H4 (cell line): Measurements from ENCODE around the gene DMD. TPM values are rescaled to one million over a fixed set of nuclear protein-coding genes. Genes with fewer than 3 reads are reported as not detected.
"Not testable (repeated sequence)": the region's sequence is repeated elsewhere in the genome, so short reads cannot be mapped to it uniquely, and the experiment has no call there.

Source experiments
- DNase-seq: peaks from one replicate; pipeline ENCODE4 v3.0.0-alpha.2; 2015; ENCODE audit warnings: low spot score
- total RNA-seq: library from RNA; depleted of rRNA; stranded (reverse); fragments of >200 nt; shearing (Covaris generic); gene quantifications from 2 replicates; pipeline ENCODE4 v1.2.3, GENCODE V29; 2014

Gene DMD
- total RNA-seq, 1 experiment from 2014 or later, result 13.3 TPM

DNA sequence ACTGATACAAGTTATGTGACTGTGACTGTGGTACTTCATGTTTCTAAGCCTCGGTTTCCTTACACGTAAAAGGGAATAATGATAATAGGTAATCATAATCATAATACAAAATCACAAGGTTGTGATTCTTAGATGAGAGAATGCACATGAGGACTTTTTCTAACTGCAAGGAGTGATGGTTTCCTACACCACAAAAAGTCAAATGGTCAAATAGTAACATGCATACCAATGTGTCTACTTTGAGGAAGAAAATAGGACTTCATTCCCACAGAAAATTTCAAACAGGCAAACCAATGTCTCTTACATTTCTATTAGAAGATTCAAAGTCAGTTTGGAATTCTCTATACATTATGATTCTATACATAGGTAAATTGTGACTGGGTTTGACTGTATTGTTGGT lies 1770.8 kb downstream of the DMD start:
- DNase-seq, result no peak

DNA sequence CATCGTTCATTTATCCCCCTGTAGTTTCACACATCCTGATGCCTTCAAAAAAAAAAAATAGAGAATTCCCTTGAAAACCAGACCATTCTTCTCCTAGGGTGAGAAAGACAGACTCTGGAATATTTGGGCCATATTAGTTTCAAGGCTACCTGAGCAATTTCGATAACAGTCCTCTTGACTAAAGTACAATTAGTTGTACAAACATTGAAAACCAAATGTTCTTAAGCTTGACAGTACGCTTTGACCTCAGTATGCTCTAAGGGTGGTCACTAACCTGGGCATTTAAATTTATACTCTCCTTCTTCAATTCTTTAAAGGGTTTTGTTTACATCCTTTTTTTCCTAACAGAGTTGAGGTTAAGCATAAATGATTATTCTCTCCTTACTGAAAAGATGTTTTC lies 1774.9 kb downstream of the DMD start:
- no peak for DNase-seq

DNA sequence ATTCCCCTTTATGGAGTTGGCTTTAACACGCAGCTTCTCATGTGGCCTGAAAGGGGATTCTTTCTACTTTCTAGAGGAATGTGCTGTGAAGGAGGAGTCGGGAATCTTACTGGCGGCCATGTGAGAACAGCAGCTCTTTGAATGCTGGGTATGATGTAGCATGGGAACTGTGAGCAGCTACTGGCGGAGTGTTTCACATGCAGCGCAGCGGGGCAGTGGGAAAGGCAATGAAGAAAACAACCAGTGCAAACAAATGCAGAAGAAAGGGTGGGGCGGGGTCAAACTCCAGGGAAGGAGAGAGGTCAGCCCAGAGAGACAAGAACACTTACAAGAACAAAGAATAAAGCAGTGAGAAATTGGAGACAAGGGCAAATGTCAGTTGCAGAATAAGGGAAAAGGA lies 1775.8 kb downstream of the DMD start:
- DNase-seq, result no peak

DNA sequence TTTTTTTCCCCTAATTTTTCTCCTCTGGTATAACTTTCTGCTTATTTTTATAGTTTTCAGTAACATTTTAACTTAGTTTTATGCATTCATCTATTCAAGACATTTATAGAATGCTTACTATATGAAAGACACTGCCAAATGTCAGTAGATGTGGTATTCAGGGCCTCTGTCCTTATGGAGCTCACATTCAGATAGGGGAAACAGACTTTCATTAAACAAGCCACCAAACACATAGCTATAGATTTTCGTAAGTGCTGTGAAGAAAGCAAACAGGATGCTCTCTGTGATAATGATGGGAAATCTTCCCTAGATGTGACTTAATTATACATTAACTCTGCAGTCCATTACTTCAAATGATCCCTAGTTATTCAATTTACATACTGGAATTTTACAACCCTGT lies 1777.5 kb downstream of the DMD start:
- no peak for DNase-seq

DNA sequence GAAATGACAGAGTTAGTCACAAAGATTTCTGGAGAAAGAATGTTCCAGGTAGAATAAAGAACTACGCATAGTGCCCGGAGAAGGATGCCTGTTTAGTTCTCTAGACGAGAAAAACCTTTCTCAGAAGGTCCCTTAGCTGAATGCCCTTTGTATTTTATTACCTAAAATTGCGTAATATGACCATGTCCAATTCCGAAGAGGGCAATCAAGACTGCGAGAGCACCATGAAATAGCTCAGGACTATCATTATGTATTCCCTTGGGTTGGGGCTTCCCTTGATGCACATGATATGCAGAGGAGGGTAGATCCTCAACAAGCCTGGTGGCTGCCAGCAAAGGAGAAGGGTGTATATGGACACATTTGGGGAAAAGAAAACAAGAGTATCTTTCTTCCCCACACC lies 1781.4 kb downstream of the DMD start:
- no peak for DNase-seq

DNA sequence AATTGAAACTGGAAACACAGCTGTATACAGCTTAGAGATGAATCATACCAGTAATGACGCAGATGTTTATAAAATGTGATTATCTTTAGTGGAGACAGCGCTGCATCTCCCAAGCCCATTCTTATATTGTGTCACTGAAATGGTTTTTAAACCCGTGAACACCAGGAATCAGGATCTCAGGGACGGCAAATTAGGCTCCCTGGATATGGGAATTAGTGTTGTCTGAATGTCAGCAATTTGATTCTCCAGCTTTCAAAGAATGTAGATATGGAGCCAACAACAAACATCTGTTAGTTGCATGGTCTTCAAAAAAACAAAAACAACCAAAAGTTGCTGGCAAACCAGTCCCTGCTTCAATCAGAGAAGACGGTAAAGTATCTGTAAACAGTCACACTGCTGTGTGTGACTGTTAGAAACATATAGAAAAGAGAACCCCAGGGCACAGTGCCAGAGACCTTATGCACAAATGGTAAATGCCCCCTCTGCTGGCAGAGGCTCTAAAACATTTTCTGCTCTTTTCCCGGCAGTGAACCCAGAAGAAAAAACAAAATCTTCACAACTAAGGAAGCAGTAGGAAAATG lies 1787.7 kb downstream of the DMD start:
- peak; percentile 48 for DNase-seq

DNA sequence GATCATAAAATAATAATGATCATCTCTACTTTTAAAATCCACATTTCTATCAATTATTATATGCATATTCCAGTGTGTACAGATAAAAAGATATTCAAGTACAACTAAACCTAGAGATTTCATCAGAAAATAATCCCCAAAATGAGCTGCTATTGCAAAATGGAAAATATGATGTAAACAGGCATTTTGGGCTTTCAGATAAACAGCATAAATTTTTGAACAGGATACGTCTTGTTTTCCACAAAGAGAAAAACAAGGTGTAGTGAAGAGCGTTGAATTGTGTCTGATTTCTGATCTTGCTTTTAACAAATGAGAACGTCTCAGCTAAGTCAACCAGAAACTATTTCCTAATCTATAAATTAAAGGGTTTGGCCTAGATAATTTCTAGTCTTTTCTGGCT lies 1789.9 kb downstream of the DMD start:
- no peak for DNase-seq

DNA sequence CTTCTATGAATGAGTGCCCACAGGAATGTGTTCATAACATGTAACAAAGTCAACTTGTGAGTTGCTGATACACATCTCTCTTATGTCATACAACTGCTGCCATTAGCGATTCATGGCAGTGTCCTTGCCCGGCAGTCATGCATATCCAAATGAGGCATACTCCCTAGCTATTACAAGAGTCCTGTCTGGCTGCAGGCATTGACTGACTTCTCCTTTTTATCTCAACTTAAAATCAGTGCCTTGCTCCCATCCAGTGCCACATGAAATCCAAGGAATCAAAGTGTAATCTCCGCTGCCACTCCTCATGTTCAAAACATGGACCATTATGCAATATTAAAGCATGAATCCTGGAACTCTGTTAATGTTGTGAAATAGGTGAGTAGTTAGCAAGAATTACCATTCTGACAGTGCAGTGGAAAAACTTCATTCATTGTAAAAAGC lies 1790.6 kb downstream of the DMD start:
- DNase-seq, result peak; percentile 9

DNA sequence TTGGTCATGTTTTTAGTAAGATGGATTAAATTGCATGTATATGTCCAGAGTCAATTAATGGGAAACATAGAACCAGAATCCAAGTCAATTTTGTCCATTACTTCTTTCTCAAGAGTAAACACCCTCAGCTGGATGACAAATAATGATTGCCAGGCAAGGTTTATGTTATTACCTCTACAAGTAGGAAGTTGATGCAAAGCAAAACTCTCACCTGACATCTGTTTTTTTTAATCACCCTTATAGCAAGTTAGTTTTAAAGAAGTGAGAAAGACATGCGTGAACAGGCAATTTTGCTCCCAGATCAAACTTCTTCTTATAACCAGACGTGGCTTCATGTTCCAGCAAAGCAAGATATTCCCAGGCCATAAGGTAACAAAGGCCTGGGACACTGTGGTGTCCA lies 1791.0 kb downstream of the DMD start:
- no peak for DNase-seq

DNA sequence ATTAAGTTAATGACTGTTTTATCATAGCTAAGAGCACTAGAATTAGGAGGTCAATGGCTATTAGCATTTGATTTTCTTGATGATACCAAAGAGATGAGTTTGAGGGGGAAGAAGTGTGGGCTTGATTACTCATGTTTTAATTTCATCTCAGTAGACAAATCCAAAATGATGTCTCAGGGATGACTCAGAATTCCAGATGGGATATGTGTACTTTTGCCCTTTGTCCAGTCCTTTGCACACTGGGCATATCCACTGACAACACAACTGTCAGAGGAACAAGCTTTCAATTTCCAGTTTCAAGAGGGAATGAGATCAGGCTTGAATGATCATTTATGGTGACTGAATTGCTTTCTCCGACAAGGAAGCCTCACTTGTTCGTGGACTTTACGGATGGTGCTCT lies 1814.2 kb downstream of the DMD start:
- DNase-seq, result no peak

DNA sequence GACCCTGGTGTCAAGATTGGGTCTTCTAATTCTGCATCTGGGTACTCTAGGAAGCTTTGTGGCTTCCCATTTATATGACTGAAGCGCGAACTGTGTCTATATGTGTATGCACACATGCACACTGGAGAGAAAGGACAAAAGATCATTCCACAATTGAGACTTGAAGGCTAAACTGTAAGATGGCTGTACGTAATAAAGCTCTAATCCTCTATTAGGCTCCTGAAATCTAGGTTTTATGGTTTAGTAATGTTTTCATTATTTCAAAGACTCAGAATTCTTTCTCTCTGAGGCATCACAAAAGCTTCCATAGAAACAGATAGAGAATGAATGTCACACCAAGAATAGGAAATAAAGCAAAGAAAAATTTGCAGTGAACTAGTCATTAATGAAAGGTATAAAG lies 1818.8 kb downstream of the DMD start:
- DNase-seq, result no peak

DNA sequence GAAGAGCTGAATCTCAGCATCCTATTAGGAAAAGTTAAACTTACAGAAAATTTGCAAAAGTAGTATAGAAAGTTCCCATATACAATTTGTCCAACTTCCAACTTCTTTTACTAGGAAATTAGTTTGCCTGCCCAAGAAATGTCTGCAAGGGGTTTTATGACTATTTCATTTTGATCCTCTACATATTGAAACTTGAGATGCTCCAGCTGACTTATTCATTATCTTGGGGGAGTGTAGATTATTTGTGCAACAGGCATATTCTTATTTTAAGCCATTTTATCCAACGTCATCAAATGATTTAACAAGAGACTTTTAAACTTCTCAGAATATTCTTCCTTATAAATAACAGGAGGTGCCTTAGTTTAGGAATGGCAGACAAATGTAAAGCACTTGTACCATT lies 1822.4 kb downstream of the DMD start:
- DNase-seq, result no peak

DNA sequence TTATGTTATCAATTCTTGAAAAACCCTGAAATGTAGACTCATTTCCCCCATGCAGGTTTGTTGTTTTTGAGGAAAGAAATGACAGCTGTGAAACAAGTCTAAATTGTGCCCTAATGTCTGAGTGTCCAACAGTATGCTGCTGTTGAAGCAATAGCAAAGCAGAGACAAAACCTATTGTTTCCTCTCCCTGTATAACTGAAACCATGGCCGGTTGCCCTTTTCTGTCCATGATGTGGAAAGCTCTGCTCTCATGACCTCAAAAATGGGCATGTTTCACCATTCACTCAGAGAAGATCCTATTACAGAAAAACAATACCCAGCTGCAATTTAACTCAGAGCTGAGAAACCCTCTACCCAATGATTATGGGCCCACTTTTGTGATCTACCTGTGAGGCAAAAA lies 1826.9 kb downstream of the DMD start:
- DNase-seq, result no peak

DNA sequence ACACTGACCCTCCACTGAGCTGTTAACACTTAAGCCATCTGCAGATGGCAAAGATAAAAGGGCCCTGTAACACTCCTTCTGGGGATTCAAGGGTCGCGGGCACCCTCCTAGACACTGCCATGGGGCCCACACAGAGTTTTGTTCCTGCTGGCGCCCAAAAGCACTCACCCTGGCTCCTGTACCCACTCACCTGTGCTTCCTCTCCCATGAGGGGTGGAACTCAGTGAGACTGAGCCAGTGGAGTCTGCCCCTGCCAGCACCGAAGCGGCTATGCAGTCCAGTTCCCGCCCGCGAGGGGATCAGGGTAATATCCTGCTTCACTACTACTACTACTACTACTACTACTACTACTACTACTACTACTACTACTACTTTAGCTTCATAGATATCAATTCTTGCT lies 1827.4 kb downstream of the DMD start:
- DNase-seq, result no peak

DNA sequence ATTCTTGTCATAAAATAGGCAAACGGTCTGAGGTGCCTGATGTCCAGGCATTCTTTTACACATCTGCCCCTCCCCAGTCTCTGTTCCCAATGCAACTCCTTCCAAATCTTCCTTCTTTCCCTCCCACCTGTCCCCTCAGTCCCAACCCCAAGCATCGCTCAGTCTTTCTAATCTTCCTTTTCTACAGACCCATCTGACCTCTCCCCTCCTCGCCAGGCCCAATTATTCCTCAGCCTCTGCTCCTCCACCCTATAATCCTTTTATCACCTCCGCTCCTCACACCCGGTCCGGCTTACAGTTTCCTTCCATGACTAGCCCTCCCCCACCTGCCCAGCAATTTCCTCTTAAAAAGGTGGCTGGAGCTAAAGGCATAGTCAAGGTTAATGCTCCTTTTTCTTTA lies 1832.4 kb downstream of the DMD start:
- DNase-seq, result not testable (repeated sequence)

DNA sequence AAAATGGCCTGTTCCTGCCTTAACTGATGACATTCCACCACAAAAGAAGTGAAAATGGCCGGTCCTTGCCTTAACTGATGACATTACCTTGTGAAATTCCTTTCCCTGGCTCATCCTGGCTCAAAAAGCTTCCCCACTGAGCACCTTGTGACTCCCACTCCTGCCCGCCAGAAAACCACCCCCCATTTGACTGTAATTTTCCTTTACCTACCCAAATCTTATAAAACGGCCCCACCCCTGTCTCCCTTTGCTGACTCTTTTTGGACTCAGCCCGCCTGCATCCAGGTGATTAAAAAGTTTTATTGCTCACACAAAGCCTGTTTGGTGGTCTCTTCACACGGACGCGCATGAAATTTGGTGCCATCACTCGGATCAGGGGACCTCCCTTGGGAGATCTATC lies 1833.5 kb downstream of the DMD start:
- DNase-seq, result not testable (repeated sequence)

DNA sequence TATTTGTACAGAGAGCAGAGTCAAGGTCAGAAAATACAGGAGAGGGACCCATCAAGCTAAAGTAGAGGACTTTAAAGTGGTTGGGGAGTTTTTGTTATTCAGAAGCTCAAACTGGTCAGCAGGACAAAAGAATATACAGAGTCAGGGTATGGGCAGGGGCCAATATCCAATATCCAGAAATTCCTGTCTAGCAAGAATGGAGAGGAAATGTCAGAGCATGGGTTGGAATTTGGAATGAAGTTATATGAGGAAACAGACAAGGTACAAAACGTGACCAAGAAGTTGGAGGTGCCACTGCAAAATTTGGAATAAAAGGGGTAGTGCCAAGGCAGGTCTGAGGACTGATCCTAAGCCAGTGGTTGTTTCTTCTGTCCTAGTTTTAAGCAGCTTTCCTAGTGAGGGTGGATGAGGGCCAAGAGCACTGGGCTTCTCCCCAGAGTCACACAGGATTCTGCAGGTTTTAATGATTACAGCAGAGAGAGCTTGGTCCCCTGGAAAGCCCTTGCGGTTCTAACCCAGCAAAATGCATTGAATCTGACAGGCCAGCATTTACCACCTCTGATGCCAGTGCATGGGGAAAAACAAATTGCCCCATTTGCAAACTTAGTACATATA lies 1834.8 kb downstream of the DMD start:
- no peak for DNase-seq

DNA sequence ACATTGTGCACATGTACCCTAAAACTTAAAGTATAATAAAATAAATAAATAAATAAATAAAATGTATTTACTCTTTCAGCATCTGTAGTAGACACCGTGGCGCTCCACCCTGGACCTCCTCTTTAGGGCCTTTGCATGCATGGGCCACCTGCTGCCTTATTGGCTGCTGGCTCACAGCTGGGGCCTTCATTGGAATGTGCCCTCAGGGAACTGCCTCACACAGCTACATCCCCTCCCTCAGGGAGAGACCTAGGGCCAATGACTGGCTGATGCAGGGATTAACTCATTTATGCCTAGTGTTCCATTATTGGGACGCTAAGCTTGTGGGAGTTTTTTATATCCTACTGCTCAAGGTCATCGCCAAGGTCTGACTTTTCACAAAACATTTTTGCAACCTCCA lies 1836.6 kb downstream of the DMD start:
- no peak for DNase-seq

DNA sequence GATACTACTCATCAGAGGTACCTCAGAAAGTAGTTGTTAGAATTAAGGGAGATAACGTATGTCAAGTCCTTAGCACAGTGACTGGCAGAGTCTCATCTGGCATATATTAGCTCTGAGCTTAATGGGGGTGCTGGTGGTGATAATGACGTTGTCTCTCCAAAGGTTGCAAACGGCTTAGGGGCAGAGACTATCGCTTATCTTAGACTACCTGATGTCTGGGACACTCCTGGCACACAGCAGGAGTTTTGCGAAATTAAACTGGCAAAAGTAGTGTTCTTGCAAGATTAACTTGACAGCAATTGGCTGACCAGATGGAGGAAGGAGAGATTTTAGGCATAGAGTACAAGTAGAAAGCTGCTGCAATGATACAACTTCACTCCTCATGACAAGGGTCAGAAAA lies 1839.4 kb downstream of the DMD start:
- DNase-seq, result no peak

DNA sequence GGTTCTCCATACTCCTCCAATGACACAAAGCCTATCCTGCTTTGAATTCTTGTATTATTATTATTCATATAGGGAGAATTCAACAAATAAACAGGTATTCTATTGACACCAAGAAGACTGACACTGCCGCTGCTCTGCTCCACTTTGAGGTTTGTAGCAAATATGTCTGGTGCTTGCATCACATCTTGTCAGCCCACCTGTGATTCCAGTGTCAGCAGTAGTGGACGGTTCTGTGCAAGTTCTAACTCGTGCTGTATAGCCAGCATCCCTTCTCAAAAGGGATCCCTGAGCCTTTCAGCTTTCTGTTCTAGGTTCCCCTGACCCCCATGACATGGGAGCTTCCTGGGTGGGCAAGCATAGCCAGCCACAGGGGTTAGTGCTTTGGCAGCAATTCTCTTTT lies 1843.5 kb downstream of the DMD start:
- DNase-seq, result no peak

DNA sequence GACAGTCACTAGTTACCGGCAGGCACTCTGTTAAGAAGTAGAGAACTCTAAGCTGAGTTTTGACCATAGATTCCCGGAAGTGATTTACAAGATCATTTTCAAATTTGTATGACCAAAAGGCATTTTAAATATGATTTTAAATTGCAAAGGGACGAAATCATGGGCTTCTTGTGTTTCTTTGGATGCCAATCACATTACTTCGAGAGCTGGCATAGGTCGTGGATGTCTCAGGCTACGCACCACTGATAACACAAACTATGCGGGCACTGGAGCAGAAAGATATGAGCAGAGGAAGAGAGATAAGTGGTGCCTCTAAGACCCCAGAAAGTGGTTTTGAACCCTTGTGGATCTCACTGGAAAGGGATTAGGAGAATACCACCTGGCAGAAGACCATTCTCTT lies 1845.3 kb downstream of the DMD start:
- no peak for DNase-seq

DNA sequence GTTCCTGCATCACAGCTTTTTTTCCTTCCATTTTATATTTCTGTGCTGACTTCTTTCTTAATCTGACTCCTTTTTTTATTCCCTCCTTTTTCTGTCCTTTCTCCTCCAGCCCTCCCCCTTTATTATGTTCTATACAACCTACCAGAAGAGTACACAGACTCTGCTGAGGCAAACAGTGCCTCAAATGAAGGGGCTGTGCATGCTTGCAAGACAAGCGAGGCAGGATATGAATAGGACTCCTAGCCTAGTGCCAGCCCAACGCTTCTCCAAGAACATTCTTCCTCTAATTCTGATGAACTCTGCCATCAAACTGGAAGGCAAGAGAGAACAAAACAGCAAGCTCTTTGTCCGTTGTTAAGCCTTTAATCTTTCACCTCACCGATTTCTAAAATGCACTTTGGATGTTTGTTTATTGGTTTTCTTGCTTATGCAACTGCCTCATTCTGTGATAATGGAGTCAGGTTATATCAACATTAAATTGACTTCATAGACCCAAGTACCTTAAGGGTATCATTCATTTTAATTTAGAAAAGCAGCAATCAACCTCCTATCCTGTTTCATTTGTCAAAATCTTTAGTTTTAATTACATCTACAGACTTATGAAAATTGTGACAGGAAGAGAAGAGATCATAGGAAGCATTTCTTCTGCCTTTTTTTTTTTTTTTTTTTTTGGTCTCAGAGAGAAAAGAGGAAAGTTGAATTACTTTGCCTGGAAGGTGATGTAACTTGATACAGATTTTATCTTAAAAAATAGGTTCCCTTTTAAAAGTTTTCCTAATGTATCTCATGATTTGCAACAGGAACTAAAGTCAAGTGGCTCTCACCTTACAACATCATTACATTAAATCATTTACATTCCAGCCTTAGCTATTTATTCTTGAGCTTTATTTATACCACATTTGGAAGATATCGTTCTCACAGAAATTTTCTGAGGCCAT lies 1854.8 kb downstream of the DMD start:
- peak; percentile 65 for DNase-seq
